GM12878 (cell line): ENCODE measurements around the gene ATP2C1. TPM values are rescaled to one million over a fixed set of nuclear protein-coding genes. Genes with fewer than 3 reads are reported as not detected.

Experiments
- BHLHE40 ChIP-seq, 2 experiments: fragments of 450-650 bp in 1 of 2; IDR thresholded peaks; 2 replicates each; pipeline ENCODE4 v1.6.1; 2011 to 2017; ENCODE audit warnings: low read depth in 2 of 2, borderline replicate concordance in 1 of 2, improper control_type of control experiment in 1 of 2, low read length in 1 of 2, mild to moderate bottlenecking in 1 of 2
- BMI1 ChIP-seq: fragments of 450-650 bp; IDR thresholded peaks from 2 replicates; pipeline ENCODE4 v1.6.1; 2016; ENCODE audit warnings: mild to moderate bottlenecking, moderate library complexity, borderline replicate concordance
- CEBPB ChIP-seq, 2 experiments: fragments of 150-350 bp in 1 of 2; IDR thresholded peaks; 2 replicates each; pipeline ENCODE4 v1.6.1; 2012 to 2014; ENCODE audit warnings: low read depth in 2 of 2, low read length in 2 of 2, borderline replicate concordance in 1 of 2, inconsistent platforms in 1 of 2
- CEBPZ ChIP-seq: fragments of 150-350 bp; IDR thresholded peaks from 2 replicates; pipeline ENCODE4 v1.6.1; 2016; ENCODE audit warnings: low read depth, low read length
- E2F4 ChIP-seq: IDR thresholded peaks from 2 replicates; pipeline ENCODE4 v1.6.1; 2012; ENCODE audit warnings: low read depth, low read length, improper control_type of control experiment
- EZH2 ChIP-seq: IDR thresholded peaks from 2 replicates; pipeline ENCODE4 v1.6.1; 2012; ENCODE audit warnings: low read depth, mild to moderate bottlenecking, control low read depth, inconsistent platforms, low read length, borderline replicate concordance; ENCODE audit not compliant: control insufficient read depth
- JUNB ChIP-seq: IDR thresholded peaks from 2 replicates; pipeline ENCODE4 v1.6.1; 2016; ENCODE audit warnings: antibody characterized with exemption, mild to moderate bottlenecking
- MTA2 ChIP-seq: fragments of 450-650 bp; IDR thresholded peaks from 2 replicates; pipeline ENCODE4 v1.6.1; 2016; ENCODE audit warnings: low read depth, mild to moderate bottlenecking, moderate library complexity
- NR2C1 ChIP-seq: fragments of 450-650 bp; IDR thresholded peaks from 2 replicates; pipeline ENCODE4 v1.6.1; 2017; ENCODE audit warnings: antibody characterized with exemption, mild to moderate bottlenecking, moderate library complexity
- PRDM15 ChIP-seq: fragments of 450-650 bp; formaldehyde crosslinking; IDR thresholded peaks from 2 replicates; pipeline ENCODE4 v1.4.0; 2020; ENCODE audit warnings: mild to moderate bottlenecking, moderate library complexity
- SMARCA5 ChIP-seq: fragments of 450-650 bp; IDR thresholded peaks from 2 replicates; pipeline ENCODE4 v1.6.1; 2017; ENCODE audit warnings: mild to moderate bottlenecking
- SP1 ChIP-seq: IDR thresholded peaks from one replicate; pipeline ENCODE4 v1.6.1; 2011; ENCODE audit warnings: low read depth, low read length
- TARDBP ChIP-seq: IDR thresholded peaks from 2 replicates; pipeline ENCODE4 v1.6.1; 2016; ENCODE audit warnings: borderline replicate concordance
- USF1 ChIP-seq: IDR thresholded peaks from 2 replicates; pipeline ENCODE4 v1.6.1; 2011; ENCODE audit warnings: borderline replicate concordance, low read depth, mild to moderate bottlenecking, moderate library complexity, mixed read lengths, low read length; ENCODE audit not compliant: insufficient read depth; ENCODE audit errors: extremely low read length
- ZNF622 ChIP-seq: fragments of 450-650 bp; IDR thresholded peaks from 2 replicates; pipeline ENCODE4 v1.6.1; 2017; ENCODE audit warnings: mild to moderate bottlenecking, inconsistent platforms
- polyA plus RNA-seq, 11 experiments: library from polyadenylated mRNA; depleted of rRNA in 4 of 11; unstranded in 6 of 11; stranded (reverse) in 5 of 11; fragments of >200 nt; fragmentation: Nextera tagmentation in 4 of 11; fragmentation: Illumina TruSeq in 1 of 11; extraction: Ambion mirVana in 4 of 11; extraction: Trizol in 1 of 11; gene quantifications; 1 replicate in 1 of 11; 2 replicates in 10 of 11; pipeline versions ENCODE4 v1.2.1 to v1.2.3, GENCODE V29; 2011 to 2016; ENCODE audit warnings: inconsistent platforms in 2 of 11, missing spikeins in 2 of 11, low read depth in 1 of 11
- total RNA-seq, 4 experiments: library from RNA; depleted of rRNA in 3 of 4; stranded (reverse); fragments of >200 nt in 3 of 4; fragmentation: Illumina TruSeq in 1 of 4; extraction: Trizol in 1 of 4; gene quantifications; 2 replicates each; pipeline versions ENCODE4 v1.2.1 to v1.2.3, GENCODE V29; 2013 to 2021
- TF ChIP-seq, protein P1 (sequence below): IDR thresholded peaks from 2 replicates; pipeline ENCODE4 v1.6.1; 2012; ENCODE audit warnings: low read depth, low read length, improper control_type of control experiment
- TF ChIP-seq, protein P2 (sequence below): fragments of 450-650 bp; IDR thresholded peaks from 2 replicates; pipeline ENCODE4 v1.6.1; 2016; ENCODE audit warnings: mild to moderate bottlenecking

Gene ATP2C1
- total and polyA plus RNA-seq, 10 of the 15 experiments (the other 5 are each of a cell fraction or from before 2014, with no cell fraction given) = 20.6 to 116 (median 55.1) TPM

DNA sequence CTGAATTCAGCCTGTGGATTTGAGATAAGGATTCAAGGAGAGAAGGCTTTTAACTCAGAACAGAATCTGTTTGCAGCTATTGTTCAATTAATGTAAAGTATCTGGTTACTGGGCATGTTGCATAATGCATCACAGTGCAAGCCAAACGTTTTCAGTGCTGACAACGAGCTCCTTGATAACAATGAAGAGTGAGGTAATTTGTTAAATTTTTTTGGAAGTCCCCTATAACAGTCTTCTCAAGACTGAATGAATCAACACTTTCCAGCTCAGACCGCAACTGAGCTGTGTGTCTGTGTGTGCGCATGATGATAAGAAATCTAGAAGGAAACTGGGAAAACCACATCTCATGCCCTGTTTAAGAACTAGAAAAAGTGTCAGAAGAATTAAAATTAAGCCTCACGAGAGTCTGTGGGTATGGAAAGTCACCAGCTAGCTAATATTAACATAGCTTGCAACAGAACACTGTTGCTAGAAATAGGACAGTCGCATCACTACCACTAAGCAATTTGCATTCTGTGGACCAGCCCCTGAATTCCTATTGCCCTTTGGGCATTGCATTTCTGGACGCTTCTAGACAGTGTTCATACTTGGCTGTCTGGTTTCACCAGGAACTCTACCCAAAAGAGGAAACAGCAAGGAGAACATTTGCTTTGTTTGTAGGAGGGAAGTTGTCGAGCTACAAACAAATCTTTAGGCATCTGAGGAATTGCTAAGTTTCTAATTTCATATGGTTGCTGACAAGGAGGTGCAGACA lies 43.7 kb upstream of the ATP2C1 start (continued):
- TF ChIP-seq PRDM15 (CRISPR knock-in tag) = no peak
- TF ChIP-seq SMARCA5 = 0 out of 2 replicates have a peak, but pooled peaks have one; percentile 62
- no peak for TF ChIP-seq USF1
- TF ChIP-seq BMI1 = peak; percentile 79
- TF ChIP-seq CEBPZ = no peak
- TF ChIP-seq SP1 = no peak
- TF ChIP-seq NR2C1 = no peak
- peak; percentile 97 for TF ChIP-seq MTA2
- TF ChIP-seq E2F4 = no peak
- TF ChIP-seq, protein P1, sequence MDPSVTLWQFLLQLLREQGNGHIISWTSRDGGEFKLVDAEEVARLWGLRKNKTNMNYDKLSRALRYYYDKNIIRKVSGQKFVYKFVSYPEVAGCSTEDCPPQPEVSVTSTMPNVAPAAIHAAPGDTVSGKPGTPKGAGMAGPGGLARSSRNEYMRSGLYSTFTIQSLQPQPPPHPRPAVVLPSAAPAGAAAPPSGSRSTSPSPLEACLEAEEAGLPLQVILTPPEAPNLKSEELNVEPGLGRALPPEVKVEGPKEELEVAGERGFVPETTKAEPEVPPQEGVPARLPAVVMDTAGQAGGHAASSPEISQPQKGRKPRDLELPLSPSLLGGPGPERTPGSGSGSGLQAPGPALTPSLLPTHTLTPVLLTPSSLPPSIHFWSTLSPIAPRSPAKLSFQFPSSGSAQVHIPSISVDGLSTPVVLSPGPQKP = no peak
- no peak for TF ChIP-seq ZNF622
- TF ChIP-seq BHLHE40 (IDR thresholded peaks at IDR 0.05; ENCODE audit: borderline replicate concordance in 1 of 2, low read depth in 2 of 2, low read length in 1 of 2) = peak; percentile 99 to 100
- peak; percentile 84 to 99 for TF ChIP-seq CEBPB (IDR thresholded peaks at IDR 0.05; ENCODE audit: borderline replicate concordance in 1 of 2, low read depth in 2 of 2, low read length in 2 of 2)
- TF ChIP-seq, protein P2, sequence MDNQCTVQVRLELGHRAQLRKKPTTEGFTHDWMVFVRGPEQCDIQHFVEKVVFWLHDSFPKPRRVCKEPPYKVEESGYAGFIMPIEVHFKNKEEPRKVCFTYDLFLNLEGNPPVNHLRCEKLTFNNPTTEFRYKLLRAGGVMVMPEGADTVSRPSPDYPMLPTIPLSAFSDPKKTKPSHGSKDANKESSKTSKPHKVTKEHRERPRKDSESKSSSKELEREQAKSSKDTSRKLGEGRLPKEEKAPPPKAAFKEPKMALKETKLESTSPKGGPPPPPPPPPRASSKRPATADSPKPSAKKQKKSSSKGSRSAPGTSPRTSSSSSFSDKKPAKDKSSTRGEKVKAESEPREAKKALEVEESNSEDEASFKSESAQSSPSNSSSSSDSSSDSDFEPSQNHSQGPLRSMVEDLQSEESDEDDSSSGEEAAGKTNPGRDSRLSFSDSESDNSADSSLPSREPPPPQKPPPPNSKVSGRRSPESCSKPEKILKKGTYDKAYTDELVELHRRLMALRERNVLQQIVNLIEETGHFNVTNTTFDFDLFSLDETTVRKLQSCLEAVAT = peak; percentile 81
- TF ChIP-seq TARDBP = no peak
- no peak for TF ChIP-seq EZH2
- TF ChIP-seq JUNB = peak; percentile 92
